Endodermal cell (in vitro differentiated cells): ENCODE results near the gene WASF3. TPM values are rescaled to one million over a fixed set of nuclear protein-coding genes. Genes with fewer than 3 reads are reported as not detected.

ENCODE experiments used
- DNase-seq: peaks from one replicate; pipeline ENCODE4 v3.0.0-alpha.2; 2017
- H3K27ac ChIP-seq: 2 replicates; pipeline ENCODE4 v1.5.1; 2013; ENCODE audit warnings: mild to moderate bottlenecking, low read depth, low read length, moderate library complexity
- H3K27me3 ChIP-seq: 2 replicates; pipeline ENCODE4 v1.6.1; 2013; ENCODE audit warnings: mild to moderate bottlenecking, low read length, moderate library complexity; ENCODE audit not compliant: insufficient read depth, control insufficient read depth, poor library complexity, severe bottlenecking
- H3K36me3 ChIP-seq: 2 replicates; pipeline ENCODE4 v1.7.0; 2013; ENCODE audit warnings: mild to moderate bottlenecking, low read length, moderate library complexity; ENCODE audit not compliant: control insufficient read depth, insufficient read depth
- H3K4me1 ChIP-seq: one replicate; pipeline ENCODE4 v1.7.0; 2013; ENCODE audit warnings: low read length; ENCODE audit not compliant: control insufficient read depth, insufficient read depth
- H3K4me3 ChIP-seq: 2 replicates; pipeline ENCODE4 v1.5.1; 2013; ENCODE audit warnings: mild to moderate bottlenecking, low read length, moderate library complexity
- H3K9ac ChIP-seq: 2 replicates; pipeline ENCODE4 v1.6.1; 2013; ENCODE audit warnings: mild to moderate bottlenecking, low read length, moderate library complexity; ENCODE audit not compliant: poor library complexity, severe bottlenecking; ENCODE audit errors: extremely low read depth
- H3K9me3 ChIP-seq: 2 replicates; pipeline ENCODE4 v1.6.1; 2013; ENCODE audit warnings: mild to moderate bottlenecking, low read length, moderate library complexity; ENCODE audit not compliant: control insufficient read depth
- H3K27ac Mint-ChIP-seq: 2 replicates; pipeline ENCODE4 v1.8.0; 2020; ENCODE audit warnings: mixed read lengths
- H3K27me3 Mint-ChIP-seq: 2 replicates; pipeline ENCODE4 v1.8.0; 2021; ENCODE audit warnings: mild to moderate bottlenecking, mixed read lengths; ENCODE audit not compliant: insufficient read depth
- H3K36me3 Mint-ChIP-seq: 2 replicates; pipeline ENCODE4 v1.8.0; 2020; ENCODE audit warnings: low read depth, mixed read lengths
- H3K4me1 Mint-ChIP-seq: 2 replicates; pipeline ENCODE4 v1.8.0; 2020; ENCODE audit warnings: mixed read lengths
- H3K4me3 Mint-ChIP-seq: 2 replicates; pipeline ENCODE4 v1.8.0; 2020; ENCODE audit warnings: mild to moderate bottlenecking, moderate library complexity, mixed read lengths
- H3K9me3 Mint-ChIP-seq: 2 replicates; pipeline ENCODE4 v1.8.0; 2020; ENCODE audit warnings: mild to moderate bottlenecking, mixed read lengths
- CTCF ChIP-seq: fragments of 200-600 bp; sonication (generic); conservative IDR thresholded peaks from 2 replicates; pipeline ENCODE4 v1.5.0; 2021; ENCODE audit warnings: antibody characterized with exemption, mild to moderate bottlenecking
- WGBS, 2 experiments: methylation state at CpG; one replicate each; pipeline versions ENCODE4 v1.1.5 to v1.1.7; 2013; ENCODE audit warnings: missing lambda C conversion rate in 2 of 2, mixed read lengths in 1 of 2; ENCODE audit not compliant: insufficient coverage in 1 of 2, insufficient read length in 1 of 2; 5-methylcytosine and 5-hydroxymethylcytosine counted together
- total RNA-seq, 2 donors: library from RNA; stranded (reverse); fragmentation: NEBNext Ultra II Directional in 1 of 2; extraction: Animal tissue kit (Norgen Biotek cat#: 25700) in 1 of 2; gene quantifications; 2 replicates in 1 of 2; 3 replicates in 1 of 2; pipeline ENCODE4 v1.2.1, GENCODE V29; 2021

Gene WASF3
- total RNA-seq, 2 donors from 2014 or later, result 20.5 to 32.6 TPM

GRCh38 chr13:26660766-26661165 lies 103.3 kb downstream of the WASF3 start:
- no peak overlapping the region for H3K4me3 ChIP-seq
- no peaks in the 10 kb centered on the region for H3K9me3 ChIP-seq
- H3K27ac ChIP-seq, result no peak overlapping the region
- H3K27me3 ChIP-seq, result no peaks in the 10 kb centered on the region
- no peak overlapping the region for H3K4me3 Mint-ChIP-seq
- H3K9ac ChIP-seq, result no peak overlapping the region
- peaks cover 4% of the 10 kb centered on the region for H3K4me1 ChIP-seq
- TF ChIP-seq CTCF, result no peak
- DNase-seq, result no peak
- peaks cover 12% of the 10 kb centered on the region for H3K4me1 Mint-ChIP-seq
- H3K36me3 ChIP-seq, result no peaks in the 10 kb centered on the region
- 83 to 87% methylated on average over 5 to 6 of the region's 6 CpGs for WGBS, 2 experiments
- H3K9me3 Mint-ChIP-seq, result no peaks in the 10 kb centered on the region
- H3K27me3 Mint-ChIP-seq, result no peaks in the 10 kb centered on the region
- H3K36me3 Mint-ChIP-seq, result no peaks in the 10 kb centered on the region
- H3K27ac Mint-ChIP-seq, result no peak overlapping the region

GRCh38 chr13:26663791-26664190 lies 106.3 kb downstream of the WASF3 start:
- DNase-seq, result no peak
- no peak overlapping the region for H3K27ac Mint-ChIP-seq
- 79 to 89% methylated on average over 4 of the region's 4 CpGs for WGBS, 2 experiments
- H3K4me3 ChIP-seq, result no peak overlapping the region
- no peak overlapping the region for H3K4me3 Mint-ChIP-seq
- no peaks in the 10 kb centered on the region for H3K36me3 ChIP-seq
- no peaks in the 10 kb centered on the region for H3K9me3 ChIP-seq
- H3K9me3 Mint-ChIP-seq, result no peaks in the 10 kb centered on the region
- H3K36me3 Mint-ChIP-seq, result peaks cover 4% of the 10 kb centered on the region
- TF ChIP-seq CTCF, result no peak
- no peaks in the 10 kb centered on the region for H3K27me3 ChIP-seq
- peaks cover 7% of the 10 kb centered on the region for H3K4me1 Mint-ChIP-seq
- no peak overlapping the region for H3K9ac ChIP-seq
- H3K27me3 Mint-ChIP-seq, result no peaks in the 10 kb centered on the region
- H3K4me1 ChIP-seq, result no peaks in the 10 kb centered on the region
- H3K27ac ChIP-seq, result no peak overlapping the region

GRCh38 chr13:26664286-26664685 lies 106.8 kb downstream of the WASF3 start:
- Histone ChIP-seq H3K27me3 (no peaks in the 10 kb centered on the region), H3K9me3 (no peaks in the 10 kb centered on the region), H3K9ac (no peak overlapping the region), H3K36me3 (no peaks in the 10 kb centered on the region), H3K4me1 (no peaks in the 10 kb centered on the region), H3K4me3 (no peak overlapping the region), H3K27ac (no peak overlapping the region)
- peaks cover 4% of the 10 kb centered on the region for H3K36me3 Mint-ChIP-seq
- no peak overlapping the region for H3K27ac Mint-ChIP-seq
- peaks cover 7% of the 10 kb centered on the region for H3K4me1 Mint-ChIP-seq
- 86% methylated on average over 1 of the region's 2 CpGs; no CpG with 5 or more reads in 1 of the 2 experiments for WGBS, 2 experiments
- DNase-seq, result no peak
- no peaks in the 10 kb centered on the region for H3K9me3 Mint-ChIP-seq
- H3K4me3 Mint-ChIP-seq, result no peak overlapping the region
- no peak for TF ChIP-seq CTCF
- H3K27me3 Mint-ChIP-seq, result no peaks in the 10 kb centered on the region
